NCI-H82 (cell line): ENCODE results near the gene GARIN5B.
"Not testable (repeated sequence)": the region's sequence is repeated elsewhere in the genome, so short reads cannot be mapped to it uniquely, and the experiment has no call there.

Source experiments
- DNase-seq: peaks from one replicate; lab custom pipeline; 2025; lab: John Stamatoyannopoulos, UW

GARIN5B gene

DNA sequence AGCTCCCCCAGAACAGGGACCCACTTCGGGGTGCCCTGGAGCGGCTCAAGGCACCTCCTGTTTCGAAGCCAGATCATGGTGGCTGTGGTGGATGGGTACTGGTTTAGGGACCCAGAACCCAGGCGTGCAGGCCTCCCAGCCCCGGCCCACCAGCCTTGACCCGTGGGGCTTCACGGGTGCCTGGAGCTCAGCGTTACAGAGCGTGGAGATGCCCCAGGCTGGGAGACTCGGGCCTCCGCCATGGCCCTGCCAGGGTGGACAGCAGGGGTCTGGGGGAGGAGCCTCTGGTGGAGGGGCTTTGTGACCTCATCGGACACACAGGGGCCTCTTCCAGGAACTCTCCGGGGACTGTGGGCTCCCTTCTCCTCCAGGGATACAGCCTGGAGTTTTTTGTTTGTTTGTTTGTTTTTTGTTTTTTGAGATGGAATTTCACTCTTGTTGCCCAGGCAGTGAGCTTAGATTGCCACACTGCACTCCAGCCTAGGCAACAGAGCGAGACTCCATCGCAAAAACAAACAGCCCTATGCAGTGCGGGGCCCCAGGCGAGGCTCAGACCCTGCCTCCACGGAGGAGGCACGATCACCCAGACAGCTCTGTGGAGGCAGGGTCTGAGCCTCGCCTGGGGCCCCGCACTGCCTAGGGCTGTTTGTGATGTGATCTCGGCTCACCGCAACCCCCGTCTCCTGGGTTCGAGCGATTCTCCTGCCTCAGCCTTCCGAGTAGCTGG lies at the start of gene GARIN5B:
TSS of gene GARIN5B (minus strand) at position 271 of the 727 bp plus-strand sequence. CDS start at position 77, 194 bp downstream.
- DNase-seq, result no peak

DNA sequence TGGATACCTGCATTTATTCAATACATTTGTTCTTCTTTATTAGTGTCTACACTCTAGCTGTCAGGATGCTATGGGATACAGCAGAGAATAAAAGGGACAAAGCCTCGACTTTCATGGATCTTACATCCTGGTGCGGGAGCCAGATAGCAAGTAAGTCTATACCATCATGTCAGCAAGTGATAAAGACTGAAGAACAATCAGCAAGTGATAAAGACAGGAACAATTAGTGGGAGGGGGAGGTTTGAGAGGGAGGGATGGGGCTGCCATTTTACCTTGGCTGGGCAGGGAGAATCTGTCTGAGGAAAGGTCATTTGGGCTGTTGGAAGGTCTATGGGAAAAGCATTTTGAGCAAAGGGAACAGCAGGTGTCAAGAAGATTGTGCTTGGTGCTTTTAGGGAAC lies 47.1 kb upstream of the GARIN5B start:
- no peak for DNase-seq

DNA sequence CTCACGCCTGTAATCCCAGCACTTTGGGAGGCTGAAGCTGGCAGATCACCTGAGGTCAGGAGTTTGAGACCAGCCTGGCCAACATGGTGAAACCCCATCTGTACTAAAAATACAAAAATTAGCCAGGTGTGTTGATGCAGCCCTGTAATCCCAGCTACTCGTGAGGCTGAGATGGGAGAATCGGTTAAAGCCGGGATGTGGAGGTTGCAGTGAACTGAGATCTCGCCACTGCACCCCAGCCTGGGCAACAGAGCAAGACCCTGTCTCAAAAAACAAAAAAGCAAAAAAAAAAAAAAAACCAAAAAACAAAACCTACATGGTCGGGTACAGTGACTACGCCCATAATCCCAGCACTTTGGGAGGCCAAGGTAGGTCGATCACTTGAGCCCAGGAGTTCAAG lies 46.1 kb upstream of the GARIN5B start:
- DNase-seq, result not testable (repeated sequence)

DNA sequence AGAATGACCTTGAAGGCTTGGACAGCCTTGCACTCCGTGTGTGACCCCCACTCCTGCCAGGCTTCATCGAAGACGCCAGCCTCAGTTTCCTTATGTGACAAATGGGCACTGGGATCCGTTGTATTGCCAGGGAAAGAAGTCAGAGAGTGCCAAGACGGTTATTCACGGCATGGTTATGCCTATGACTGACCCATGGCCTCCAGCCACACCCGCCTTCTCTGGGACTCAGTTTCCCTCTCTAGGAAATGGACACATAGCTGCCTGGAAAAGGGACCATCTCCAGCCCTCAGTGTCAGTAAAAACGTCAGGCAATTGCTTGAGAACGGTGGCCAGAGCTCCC lies 45.4 kb upstream of the GARIN5B start:
- no peak for DNase-seq

DNA sequence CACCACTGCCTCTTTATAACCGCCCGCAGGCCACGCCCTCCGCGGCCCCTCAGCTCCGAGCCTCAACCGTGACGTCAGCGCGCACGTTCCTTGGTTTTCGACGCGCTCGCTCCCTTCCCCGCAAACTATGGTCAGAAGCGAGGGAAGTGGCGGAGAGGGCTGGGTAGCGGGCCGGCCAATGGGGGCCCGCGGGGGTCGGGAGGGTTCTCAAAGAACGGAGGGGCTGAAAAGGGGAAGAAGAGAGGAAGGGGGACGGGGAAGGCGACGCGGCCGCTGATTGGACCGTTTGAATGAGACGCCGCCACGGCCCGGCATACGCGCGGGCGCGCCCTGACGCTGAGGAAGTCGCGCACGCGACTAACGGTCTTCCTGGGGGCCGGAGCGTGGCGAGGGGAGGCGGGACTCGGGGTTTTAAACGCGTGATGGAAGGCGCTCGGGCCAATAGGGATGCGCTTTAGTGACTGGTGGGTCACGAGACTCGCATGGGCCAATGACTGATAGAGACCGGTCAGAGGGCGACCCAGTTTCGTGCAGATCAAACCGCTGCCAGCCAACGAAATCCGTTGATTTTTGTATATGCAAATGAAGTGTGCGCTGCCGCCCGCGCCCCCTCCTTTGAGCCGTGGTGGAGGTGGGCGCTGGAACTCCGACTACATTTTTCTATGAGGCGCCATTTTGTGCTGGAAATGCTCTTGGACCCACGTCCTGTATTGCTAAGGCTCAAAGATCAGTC lies 44.9 kb upstream of the GARIN5B start:
- peak; percentile 100 for DNase-seq

DNA sequence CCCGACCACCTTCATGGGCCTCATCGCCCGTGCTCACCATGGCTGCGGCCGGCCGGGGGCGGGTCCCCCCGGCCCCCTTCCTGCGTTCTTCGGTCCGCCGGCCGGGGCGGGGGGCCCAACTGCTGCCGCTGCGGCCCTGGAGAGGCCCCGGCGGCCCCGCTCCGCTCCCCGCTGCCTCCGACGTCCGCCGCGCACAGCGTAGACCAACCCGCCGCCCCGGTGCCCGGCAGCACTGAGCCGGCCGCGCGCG lies 44.4 kb upstream of the GARIN5B start, which contains the start of gene UBE2S:
TSS of gene UBE2S (minus strand) at position 239 of the 250 bp plus-strand sequence. CDS start at position 40, 199 bp downstream.
- DNase-seq, result not testable (repeated sequence)

DNA sequence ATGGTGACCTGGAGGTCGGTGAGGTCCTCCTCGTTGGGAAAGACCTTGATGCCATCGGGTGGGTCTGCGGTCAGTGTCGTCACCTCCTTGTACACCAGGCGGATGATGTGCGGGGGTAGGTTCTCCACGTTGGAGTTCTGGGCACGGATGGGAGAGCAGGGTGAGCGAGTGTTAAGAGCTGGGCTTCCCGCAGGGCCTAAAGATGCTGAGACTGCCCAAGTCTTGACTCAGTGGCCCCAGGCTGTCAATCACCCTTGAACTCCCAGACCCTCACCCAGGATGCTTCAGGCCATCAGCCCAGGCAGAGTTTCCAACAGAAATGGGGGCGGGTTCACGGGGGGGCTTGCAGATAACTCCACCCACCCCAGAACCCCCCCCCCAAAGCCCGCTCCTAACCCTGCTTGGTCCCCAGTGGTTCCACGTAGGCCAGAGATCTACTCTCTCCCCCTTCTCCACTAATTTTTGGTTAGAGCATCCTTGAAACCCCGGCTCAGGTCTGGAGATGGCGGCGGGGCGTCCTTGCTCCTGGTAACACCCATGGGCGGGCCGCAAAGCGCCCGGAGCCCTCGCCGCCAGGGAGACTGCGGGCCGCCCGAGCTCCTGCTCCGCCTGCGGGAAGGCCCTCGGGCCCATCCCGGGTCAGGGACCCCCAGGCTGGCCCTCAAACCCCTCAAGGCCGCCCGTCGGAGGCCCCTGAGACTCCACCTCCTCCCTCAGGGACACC lies 43.9 kb upstream of the GARIN5B start:
- peak; percentile 41 for DNase-seq

DNA sequence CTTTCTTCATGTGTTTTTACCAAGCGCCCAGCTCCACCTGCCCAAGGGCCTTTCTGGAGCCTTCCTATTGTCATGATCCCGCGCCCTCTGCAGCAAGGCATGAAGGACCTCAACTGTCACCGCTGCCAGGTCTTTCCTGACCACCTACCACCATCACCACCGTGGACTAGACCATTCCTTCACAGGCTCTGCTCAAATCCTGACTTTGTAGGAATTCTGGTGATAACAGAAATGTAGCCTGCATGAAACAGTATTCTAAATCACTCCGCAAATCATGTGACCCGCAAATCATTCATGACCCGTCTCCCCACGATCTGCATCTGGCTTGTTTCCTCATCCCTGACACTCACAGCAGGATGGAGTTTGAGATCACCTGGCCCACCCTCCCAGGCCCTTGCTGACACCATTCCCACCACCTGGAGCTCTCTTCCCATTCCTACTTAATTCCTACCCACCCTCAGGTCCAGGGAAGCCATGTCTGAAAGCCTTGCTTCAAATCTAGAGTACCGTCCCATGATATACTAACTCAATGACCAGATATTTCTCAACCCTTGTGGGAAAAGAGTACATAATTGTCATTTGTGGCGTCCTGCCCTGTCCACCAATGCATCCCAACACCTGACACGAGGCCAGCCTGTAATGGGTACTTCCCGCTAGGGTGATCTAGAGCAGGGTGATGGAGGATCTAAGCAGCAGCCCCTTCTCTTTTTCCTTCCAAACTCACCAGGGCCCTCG lies 43.2 kb upstream of the GARIN5B start:
- no peak for DNase-seq

DNA sequence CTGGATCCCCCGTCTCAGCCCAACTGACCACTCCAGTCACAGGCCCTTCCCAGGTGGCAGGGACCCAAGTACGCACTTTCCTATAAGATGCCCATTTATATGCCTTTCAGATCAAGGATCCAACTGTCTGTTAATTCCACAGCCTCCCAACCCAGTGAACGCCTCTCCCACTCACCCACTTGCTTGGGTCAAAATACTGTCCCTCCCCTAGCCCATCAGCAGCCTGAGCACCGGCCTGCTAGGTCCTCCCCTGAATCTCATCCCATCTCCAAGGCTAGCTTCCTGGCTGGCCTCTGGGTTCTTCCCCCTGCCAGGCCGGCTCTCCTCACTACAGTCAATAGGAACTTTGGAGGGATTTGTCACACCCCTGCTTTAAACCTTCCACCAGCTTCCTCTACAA lies 42.6 kb upstream of the GARIN5B start:
- DNase-seq, result no peak

DNA sequence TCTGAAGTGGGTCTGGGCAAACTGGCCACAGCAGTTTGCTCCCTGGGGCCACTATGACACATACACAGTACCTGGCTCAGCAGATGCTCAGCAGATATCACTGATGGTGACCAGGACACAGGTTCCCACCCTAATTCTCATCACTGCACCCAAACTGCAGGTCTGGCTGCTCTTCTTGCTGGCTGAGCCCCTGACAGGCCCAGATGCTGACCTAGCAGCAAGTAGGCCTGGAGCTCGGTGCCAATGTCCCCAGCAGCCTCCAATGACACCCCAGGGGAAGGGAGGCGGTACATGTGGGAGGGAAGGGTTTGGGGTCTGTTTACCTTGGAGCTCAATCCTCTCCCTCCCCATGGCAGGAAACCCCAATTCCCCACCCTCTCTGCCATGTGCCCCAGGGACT lies 39.4 kb upstream of the GARIN5B start:
- DNase-seq, result no peak

DNA sequence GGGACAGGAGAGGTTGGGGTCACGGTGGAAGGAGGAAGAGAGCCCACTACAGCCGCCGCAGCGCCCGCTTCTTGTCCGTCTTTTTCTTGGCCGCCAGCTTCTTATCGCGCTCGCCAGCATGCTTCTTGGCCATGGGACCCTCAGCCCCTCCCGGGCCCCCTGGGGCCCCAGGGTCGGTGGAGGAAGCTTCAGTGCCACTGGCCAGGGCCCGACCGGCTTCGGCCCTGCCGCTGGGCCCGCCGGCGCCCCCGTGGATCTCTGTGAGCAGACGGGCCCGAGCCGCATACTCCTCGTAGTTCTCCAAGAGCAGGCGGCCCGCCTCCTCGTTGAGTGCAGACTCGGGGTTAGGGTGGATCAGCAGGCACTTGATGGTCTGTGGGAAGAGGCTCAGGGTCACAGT lies 38.3 kb upstream of the GARIN5B start:
- not testable (repeated sequence) for DNase-seq

DNA sequence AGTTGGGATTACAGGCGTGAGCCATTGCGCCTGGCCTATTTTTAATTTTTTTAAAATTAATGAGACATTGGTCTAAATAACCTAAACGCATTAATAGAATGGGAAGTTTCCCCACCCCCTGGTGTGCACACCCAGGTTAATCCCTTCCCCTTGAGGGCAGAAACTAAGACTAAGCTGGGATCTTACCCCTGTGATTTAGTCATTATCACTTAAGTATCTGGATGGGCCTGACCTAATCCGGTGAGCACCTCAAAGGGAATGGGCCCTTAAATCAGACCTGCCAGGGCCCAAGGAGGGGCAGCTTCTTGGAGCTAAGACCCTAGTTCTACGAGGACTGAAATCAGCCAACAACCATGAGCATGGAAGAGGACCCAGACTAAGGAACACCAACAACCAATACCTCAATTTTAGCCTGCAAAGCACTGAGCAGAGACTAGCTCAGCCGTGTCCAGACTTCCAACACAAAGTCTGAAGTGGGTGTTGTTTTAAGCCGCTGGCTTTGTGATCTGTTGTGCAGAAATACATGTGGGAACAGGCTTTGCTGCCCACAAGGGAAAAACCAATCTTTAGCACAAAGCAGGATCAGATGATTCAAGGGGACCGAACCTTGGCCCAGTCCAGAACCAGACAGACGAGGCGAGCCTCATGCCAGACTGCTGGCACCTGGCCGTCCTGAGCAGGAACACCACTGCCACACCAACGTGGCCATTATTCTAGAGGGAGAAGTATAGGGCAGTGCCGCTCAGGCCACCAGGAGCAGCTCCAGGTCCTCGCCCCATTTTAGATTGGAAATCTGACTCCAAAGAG lies 37.4 kb upstream of the GARIN5B start:
- DNase-seq, result peak; percentile 89

DNA sequence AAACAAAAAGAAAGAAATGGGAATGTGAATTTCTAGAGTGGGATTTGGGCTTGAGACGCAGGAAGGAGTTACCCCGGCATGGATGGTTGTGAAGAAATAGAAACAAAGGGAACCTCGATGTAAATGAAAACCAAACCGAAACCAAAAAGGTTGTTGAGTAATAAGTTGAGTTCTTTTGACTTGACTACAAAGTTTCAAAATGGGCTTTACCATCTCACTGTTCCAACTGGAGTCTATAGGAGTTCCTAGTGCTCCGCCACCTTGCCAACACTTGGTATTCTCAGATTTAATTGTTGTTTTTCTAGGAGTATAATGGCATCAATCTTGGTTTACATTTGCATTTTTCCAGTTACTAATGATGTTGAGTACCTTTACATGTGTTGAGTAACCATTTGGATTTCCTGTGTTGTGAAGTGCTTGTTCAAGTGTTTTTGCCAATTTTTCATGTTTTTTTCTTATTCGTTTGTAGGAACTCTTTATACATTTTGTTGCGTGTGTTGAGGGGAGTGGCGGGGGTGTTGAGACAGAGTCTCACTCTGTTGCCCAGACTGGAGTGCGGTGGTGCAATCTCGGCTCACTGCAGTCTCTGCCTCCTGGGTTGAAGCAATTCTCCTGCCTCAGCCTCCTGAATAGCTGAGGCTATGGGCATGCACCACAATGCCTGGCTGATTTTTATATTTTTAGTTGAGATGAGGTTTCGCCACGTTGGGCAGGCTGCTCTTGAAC lies 35.3 kb upstream of the GARIN5B start:
- no peak for DNase-seq

DNA sequence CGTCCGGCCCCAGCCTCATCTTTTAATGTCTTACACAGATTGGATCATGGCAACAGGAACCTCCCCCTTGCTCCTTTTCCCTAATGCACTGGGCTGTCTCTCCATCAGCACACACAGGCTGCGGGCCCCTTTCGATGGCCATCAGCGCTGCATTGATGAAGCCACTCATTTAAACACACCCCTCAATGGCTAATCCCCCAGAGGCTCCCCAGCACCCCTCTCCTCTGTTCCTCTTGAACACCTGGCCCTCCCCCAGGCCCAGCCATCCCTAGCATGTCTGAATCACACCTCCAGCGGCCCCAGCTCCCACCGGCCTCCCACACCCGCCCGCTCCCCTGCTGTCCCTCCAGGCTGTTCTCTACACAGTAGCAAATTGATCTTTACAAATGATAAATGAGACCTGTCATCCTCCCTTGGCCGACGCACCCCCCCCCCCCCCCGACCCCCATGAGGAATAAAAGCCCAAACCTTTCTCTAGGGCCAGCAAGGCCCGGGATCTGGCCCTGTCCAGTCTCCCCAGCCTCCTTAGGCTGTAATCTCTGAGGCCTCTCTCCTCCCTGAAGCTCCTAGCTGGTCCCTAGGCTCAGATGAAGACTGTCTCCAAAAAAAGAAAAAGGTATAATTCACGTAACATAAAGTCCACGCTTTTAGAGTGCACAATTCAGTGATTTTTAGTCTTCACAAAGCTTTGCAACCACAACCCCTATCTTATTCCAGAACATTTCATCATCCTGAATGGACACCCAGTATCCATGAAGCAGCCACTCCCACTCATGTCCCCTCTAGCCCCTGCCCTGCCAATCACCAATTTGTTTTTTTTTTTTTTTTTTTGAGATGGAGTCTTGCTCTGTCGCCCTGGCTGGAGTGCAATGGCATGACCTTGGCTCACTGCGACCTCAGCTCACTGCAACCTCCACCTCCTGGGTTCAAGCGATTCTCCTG lies 30.0 kb upstream of the GARIN5B start:
- DNase-seq, result peak; percentile 52

DNA sequence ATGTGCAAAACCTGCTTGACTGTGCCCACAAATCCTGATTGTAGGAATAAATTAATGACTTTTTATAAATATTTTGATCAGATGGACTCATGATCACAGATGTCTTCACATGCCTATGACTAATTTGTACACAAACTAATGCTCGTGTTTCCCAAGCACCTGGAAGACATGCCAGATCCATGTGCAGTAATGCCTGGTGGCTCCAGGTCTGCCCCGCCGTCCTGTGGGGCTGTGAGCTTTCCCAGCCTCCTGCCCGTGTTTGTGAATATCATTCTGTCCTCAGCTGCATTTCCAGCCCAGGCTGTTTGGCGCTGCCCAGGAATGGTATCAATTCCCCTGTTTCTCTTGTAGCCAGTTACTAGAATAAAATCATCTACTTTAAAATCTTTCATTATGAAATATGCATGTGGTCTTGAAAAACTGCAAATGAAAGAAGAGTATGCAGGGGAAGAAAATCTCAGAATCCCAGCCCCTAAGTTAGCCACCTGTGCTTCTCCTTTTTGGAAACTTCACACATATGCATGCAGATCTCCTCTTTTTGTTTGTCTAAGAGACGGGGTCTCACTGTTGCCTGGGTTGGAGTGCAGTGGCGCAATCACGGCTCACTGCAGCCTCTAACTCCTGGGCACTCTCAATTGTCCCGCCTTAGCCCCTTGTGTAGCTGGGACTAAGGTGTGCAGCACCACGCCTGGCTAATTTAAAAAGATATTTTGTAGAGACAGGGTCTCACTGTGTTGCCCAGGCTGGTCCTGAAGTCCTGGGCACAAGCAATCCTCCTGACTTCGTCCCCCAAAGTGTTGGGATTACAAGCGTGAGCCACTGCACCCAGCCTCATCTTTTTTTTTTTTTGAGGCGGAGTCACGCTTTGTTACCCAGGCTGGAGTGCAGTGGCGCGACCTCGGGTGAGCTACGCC lies 28.9 kb upstream of the GARIN5B start:
- DNase-seq, result no peak

DNA sequence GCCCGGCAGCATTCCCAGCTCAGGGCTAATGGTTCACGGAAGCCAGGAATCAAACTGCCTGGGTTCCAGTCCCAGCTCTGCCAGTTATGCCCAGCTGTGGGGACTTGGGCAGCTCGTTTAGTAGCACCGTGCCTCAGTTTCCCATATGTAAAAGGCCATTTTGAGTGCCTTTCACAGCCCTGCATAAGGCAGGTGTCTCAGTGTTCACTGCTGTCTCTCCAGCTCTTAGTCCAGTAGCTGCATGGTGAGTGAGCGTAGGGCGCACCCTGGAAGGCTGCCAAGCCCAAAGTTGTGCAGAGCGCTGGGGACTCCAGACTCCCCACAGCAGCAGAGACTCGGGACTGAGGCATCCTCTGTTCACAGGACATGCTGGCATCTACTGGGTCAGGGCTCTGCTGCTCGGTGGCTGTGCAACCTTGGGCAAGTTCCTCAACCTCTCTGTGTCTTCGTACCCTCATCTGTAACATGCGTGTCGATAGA lies 28.2 kb upstream of the GARIN5B start:
- no peak for DNase-seq

DNA sequence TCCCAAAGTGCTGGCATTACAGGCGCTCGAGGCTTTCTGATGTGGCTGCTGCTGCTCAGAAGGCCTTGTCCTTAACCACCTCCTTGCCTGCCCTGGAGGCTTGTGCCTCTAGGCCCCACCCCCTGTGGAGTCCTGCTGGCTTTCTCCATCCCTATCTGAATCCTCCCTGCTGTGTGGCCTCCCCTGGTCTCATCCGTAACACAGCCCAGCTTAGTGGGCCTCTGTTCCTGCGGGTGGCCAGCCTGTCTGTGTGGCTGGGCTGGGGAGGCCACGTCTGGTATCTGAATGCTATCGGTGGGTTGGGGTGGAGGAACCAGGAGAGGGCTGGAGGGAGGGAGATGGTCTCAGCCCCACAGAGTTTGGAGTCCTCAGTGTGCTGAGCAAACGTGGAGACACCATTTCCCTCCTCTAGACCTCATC lies 27.4 kb upstream of the GARIN5B start:
- peak; percentile 45 for DNase-seq
